ENCODE measurements around the gene CENPF.

- TF ChIP-seq CTCF (IDR thresholded peaks at IDR 0.05; ENCODE audit: low read depth, low read length) (no peak), EZH2phosphoT487 (IDR thresholded peaks at IDR 0.05; ENCODE audit: low read depth) (no peak)
These were observed 31.7 kb upstream of the CENPF start for GRCh38 chr1:214571281-214571680.
